ENCODE data around the gene AMN1. TPM values are rescaled to one million over a fixed set of nuclear protein-coding genes. Genes with fewer than 3 reads are reported as not detected.
"Not testable (repeated sequence)": the region's sequence is repeated elsewhere in the genome, so short reads cannot be mapped to it uniquely, and the experiment has no call there.

Gene AMN1
- total RNA-seq, 1 experiment from 2014 or later: 9.6 TPM

DNA sequence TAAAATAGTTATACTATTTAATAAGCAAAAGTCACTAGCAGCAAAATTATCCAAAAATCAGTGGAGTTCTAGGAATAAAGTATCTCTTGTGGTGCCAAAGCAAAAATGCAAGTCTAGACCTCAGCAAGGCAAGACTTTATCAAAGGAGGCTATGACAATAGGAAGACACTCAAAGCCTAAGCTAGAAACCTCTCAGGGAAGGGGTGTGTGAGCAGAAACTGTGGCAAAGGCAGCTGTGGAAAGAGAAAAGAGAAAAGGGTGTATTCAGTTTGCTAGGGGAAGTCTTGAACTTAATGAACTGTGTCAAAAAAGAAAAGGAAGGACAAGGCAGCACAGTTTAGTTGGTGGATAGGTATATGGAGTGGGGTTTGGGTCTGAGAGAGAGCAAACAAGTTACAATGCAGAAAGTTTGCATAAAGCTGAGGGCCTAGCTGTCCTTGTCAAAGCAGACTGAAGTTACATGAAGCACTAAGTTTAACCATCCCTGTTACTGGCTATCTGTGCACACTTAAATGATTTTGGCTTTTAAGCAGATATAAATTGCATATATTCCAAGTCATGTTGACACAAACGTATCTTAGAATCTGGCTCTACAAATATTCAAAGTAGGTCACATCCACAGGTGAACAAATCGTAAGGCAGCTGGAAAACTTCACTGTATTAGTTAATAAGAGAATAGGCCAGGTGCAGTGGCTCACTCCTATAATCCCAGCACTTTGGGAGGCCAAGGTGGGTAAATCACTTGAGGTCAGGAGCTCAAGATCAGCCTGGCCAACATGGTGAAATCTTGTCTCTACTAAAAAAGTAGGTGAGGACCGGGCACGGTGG, 31.0 kb upstream of the AMN1 start:
- H2BK20ac ChIP-seq (ENCODE audit: low read depth, low read length, poor library complexity, severe bottlenecking): no peak overlapping the region
- H2BK5ac ChIP-seq (ENCODE audit: insufficient read length, low read length): no peak overlapping the region
- no peaks in the 10 kb centered on the region for H3K9me3 ChIP-seq (ENCODE audit: control insufficient read depth, low read depth, low read length)
- no peak overlapping the region for H3K4me3 Mint-ChIP-seq
- H3K9ac ChIP-seq (ENCODE audit: extremely low read depth, insufficient read length, low read length): no peak overlapping the region
- H2AFZ ChIP-seq (ENCODE audit: low read length): no peak overlapping the region
- no peaks in the 10 kb centered on the region for H3K79me2 ChIP-seq (ENCODE audit: insufficient read depth, low read length)
- H2BK12ac ChIP-seq (ENCODE audit: insufficient read length, low read depth, low read length): no peak overlapping the region
- H4K5ac ChIP-seq (ENCODE audit: insufficient read length, low read depth, low read length): no peak overlapping the region
- H2BK120ac ChIP-seq (ENCODE audit: low read depth, low read length, poor library complexity, severe bottlenecking): no peak overlapping the region
- no peak overlapping the region for H3K14ac ChIP-seq (ENCODE audit: insufficient read depth, low read length)
- no peaks in the 10 kb centered on the region for H3K23me2 ChIP-seq (ENCODE audit: insufficient read length, low read depth, low read length, poor library complexity, severe bottlenecking)
- peaks cover 5 to 6% of the 10 kb centered on the region in 2 experiments; a peak in 3 of 5 replicates for H3K9me3 Mint-ChIP-seq
- no peak overlapping the region for H3K18ac ChIP-seq (ENCODE audit: insufficient read length, low read depth, low read length)
- DNase-seq: no peak
- H3K36me3 Mint-ChIP-seq (ENCODE audit: insufficient read depth in 1 of 3, low read depth in 3 of 3): peaks cover 0 to 11% (median 8%) of the 10 kb centered on the region in 3 experiments; a peak in 3 of 7 replicates
- no peak overlapping the region for H4K91ac ChIP-seq (ENCODE audit: insufficient read length, low read depth, low read length)
- H3K56ac ChIP-seq (ENCODE audit: insufficient read length, low read depth, low read length): no peak overlapping the region
- H3K27ac Mint-ChIP-seq: no peak overlapping the region; a peak in 2 of 7 replicates
- no peak overlapping the region for H3K4ac ChIP-seq (ENCODE audit: low read depth, low read length)
- no peak overlapping the region for H3T11ph ChIP-seq (ENCODE audit: low read length)
- H3K27me3 Mint-ChIP-seq (ENCODE audit: low read depth): no peaks in the 10 kb centered on the region
- H3K79me1 ChIP-seq (ENCODE audit: insufficient read depth, low read depth, low read length, poor library complexity, severe bottlenecking): no peaks in the 10 kb centered on the region
- H3K27me3 ChIP-seq (ENCODE audit: insufficient read depth, low read length): no peaks in the 10 kb centered on the region
- H4K8ac ChIP-seq (replicated peaks; ENCODE audit: insufficient read length, low read depth, low read length): no peak overlapping the region
- WGBS (ENCODE audit: extremely low coverage, insufficient read length, low lambda C conversion rate): no CpG with 5 or more reads among the region's 4 CpGs
- H2AK5ac ChIP-seq (ENCODE audit: insufficient read length, low read length): no peak overlapping the region
- H3K4me1 ChIP-seq (ENCODE audit: insufficient read depth, low read length): 0 out of 2 replicates have a peak, but pooled peaks cover 3% of the 10 kb centered on the region
- no peaks in the 10 kb centered on the region for H4K20me1 ChIP-seq (ENCODE audit: control insufficient read depth, insufficient read depth, insufficient read length)
- H3K23ac ChIP-seq (ENCODE audit: insufficient read length, low read depth, low read length): no peak overlapping the region
- TF ChIP-seq, protein P1, sequence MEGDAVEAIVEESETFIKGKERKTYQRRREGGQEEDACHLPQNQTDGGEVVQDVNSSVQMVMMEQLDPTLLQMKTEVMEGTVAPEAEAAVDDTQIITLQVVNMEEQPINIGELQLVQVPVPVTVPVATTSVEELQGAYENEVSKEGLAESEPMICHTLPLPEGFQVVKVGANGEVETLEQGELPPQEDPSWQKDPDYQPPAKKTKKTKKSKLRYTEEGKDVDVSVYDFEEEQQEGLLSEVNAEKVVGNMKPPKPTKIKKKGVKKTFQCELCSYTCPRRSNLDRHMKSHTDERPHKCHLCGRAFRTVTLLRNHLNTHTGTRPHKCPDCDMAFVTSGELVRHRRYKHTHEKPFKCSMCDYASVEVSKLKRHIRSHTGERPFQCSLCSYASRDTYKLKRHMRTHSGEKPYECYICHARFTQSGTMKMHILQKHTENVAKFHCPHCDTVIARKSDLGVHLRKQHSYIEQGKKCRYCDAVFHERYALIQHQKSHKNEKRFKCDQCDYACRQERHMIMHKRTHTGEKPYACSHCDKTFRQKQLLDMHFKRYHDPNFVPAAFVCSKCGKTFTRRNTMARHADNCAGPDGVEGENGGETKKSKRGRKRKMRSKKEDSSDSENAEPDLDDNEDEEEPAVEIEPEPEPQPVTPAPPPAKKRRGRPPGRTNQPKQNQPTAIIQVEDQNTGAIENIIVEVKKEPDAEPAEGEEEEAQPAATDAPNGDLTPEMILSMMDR (conservative IDR thresholded peaks at IDR 0.05): no peak
- peaks cover 12 to 19% of the 10 kb centered on the region in 2 experiments for H3K4me1 Mint-ChIP-seq
- H3K4me2 ChIP-seq (ENCODE audit: insufficient read depth, insufficient read length, low read length): no peak overlapping the region
- no peak overlapping the region for H2BK15ac ChIP-seq (ENCODE audit: low read depth, low read length)
- H3K27ac ChIP-seq (ENCODE audit: insufficient read length, low read depth, low read length): no peak overlapping the region

DNA sequence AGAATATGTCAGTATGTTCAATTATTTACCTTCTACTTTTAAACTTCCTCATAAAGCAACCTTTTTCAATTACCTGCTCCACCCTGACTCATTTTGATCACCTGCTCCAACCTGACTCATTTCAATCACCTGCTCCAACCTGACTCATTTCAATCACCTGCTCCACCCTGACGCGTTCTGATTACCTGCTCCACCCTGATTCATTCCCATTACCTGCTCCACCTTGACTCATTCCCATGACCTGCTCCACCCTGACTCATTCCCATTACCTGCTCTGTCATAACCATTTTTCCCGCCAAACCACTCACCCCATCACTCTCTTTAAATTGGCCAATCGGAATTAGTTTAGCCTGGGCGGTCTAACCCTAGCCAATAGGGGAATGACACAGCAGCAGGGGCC, 29.5 kb upstream of the AMN1 start:
- not testable (repeated sequence) for H3K4me1 ChIP-seq (ENCODE audit: insufficient read depth, low read length); H2AFZ ChIP-seq (ENCODE audit: low read length); H3K23ac ChIP-seq (ENCODE audit: insufficient read length, low read depth, low read length); H3K27me3 ChIP-seq (ENCODE audit: insufficient read depth, low read length); H4K20me1 ChIP-seq (ENCODE audit: control insufficient read depth, insufficient read depth, insufficient read length); H3K9ac ChIP-seq (ENCODE audit: extremely low read depth, insufficient read length, low read length); H2BK12ac ChIP-seq (ENCODE audit: insufficient read length, low read depth, low read length); H3K27me3 Mint-ChIP-seq (ENCODE audit: low read depth); H2BK5ac ChIP-seq (ENCODE audit: insufficient read length, low read length); H3K9me3 Mint-ChIP-seq; H3K4me2 ChIP-seq (ENCODE audit: insufficient read depth, insufficient read length, low read length); H3K27ac ChIP-seq (ENCODE audit: insufficient read length, low read depth, low read length); H3K9me3 ChIP-seq (ENCODE audit: control insufficient read depth, low read depth, low read length); H3K14ac ChIP-seq (ENCODE audit: insufficient read depth, low read length); H2AK5ac ChIP-seq (ENCODE audit: insufficient read length, low read length); H3K18ac ChIP-seq (ENCODE audit: insufficient read length, low read depth, low read length); H3K4me3 Mint-ChIP-seq; H3K56ac ChIP-seq (ENCODE audit: insufficient read length, low read depth, low read length); H3K79me2 ChIP-seq (ENCODE audit: insufficient read depth, low read length); H3K79me1 ChIP-seq (ENCODE audit: insufficient read depth, low read depth, low read length, poor library complexity, severe bottlenecking); H3K23me2 ChIP-seq (ENCODE audit: insufficient read length, low read depth, low read length, poor library complexity, severe bottlenecking); H3K27ac Mint-ChIP-seq; H4K5ac ChIP-seq (ENCODE audit: insufficient read length, low read depth, low read length); H3K36me3 Mint-ChIP-seq (ENCODE audit: insufficient read depth in 1 of 3, low read depth in 3 of 3); H3K4ac ChIP-seq (ENCODE audit: low read depth, low read length); H2BK120ac ChIP-seq (ENCODE audit: low read depth, low read length, poor library complexity, severe bottlenecking); H2BK20ac ChIP-seq (ENCODE audit: low read depth, low read length, poor library complexity, severe bottlenecking); H3T11ph ChIP-seq (ENCODE audit: low read length); H4K8ac ChIP-seq (replicated peaks; ENCODE audit: insufficient read length, low read depth, low read length); DNase-seq; H2BK15ac ChIP-seq (ENCODE audit: low read depth, low read length); H4K91ac ChIP-seq (ENCODE audit: insufficient read length, low read depth, low read length)
- H3K4me1 Mint-ChIP-seq: peaks cover 12 to 21% of the 10 kb centered on the region in 2 experiments
- no CpG with 5 or more reads among the region's 5 CpGs for WGBS (ENCODE audit: extremely low coverage, insufficient read length, low lambda C conversion rate)

All from H9 (cell line).